AG10803 (cell line): ENCODE data around the gene RALB.

Experiments
- DNase-seq: peaks from one replicate; pipeline ENCODE4 v3.0.0; 2010; ENCODE audit warnings: low read depth
- H3K4me3 ChIP-seq: 2 replicates; pipeline ENCODE4 v1.5.1; 2011; ENCODE audit warnings: mild to moderate bottlenecking, low read length, control low read depth
- TF ChIP-seq, protein P1 (sequence below): conservative IDR thresholded peaks from 2 replicates; pipeline ENCODE4 v1.5.1; 2011; ENCODE audit warnings: mild to moderate bottlenecking, low read length, control low read depth, inconsistent platforms

RALB gene

DNA sequence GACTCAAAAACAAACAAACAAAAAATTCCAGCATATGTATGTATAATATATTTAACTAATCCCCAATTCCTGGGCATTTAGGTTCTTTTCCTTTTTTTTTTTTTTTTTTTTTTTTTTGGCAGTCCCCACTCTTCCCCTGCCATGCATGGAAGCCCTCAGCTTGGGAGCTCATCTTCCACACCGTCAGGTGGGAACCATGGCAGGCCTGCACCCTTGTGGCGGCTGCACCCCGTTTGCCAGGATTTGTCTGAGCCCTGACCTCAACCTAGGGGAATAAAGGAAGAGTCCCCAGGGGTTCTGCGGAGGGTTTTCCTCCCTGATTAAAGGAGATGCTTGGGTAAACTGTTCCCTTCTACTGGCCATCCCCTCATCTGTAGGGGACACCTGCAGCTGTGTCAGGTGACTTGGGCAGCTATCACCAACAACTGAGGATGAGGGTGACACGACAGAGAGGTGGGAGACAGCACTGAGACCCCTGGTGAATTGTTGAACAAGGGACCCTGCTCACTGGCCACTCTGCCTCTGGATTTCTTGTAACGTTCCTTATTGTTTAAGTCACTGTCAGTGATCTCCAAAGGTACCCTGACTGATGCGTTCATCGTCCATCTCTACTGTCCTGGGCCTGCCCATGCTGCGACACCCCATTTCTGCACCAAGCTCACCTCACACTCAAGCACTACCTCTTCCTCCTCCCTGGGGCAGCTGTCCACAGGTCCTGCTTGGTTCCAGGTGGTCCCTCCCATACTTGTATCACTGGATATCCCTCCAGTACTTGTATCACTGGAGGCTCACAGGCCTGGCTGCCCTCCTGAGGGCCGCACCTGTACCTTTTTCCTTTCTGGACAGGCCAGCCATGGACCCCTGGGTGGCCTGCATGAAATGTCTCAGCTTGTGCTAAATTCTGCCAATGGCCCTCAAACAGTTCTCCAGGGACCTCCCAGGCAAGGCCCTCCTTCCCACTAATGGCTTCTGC, 44.0 kb upstream of the RALB start:
- no peak overlapping the region for H3K4me3 ChIP-seq
- TF ChIP-seq, protein P1, sequence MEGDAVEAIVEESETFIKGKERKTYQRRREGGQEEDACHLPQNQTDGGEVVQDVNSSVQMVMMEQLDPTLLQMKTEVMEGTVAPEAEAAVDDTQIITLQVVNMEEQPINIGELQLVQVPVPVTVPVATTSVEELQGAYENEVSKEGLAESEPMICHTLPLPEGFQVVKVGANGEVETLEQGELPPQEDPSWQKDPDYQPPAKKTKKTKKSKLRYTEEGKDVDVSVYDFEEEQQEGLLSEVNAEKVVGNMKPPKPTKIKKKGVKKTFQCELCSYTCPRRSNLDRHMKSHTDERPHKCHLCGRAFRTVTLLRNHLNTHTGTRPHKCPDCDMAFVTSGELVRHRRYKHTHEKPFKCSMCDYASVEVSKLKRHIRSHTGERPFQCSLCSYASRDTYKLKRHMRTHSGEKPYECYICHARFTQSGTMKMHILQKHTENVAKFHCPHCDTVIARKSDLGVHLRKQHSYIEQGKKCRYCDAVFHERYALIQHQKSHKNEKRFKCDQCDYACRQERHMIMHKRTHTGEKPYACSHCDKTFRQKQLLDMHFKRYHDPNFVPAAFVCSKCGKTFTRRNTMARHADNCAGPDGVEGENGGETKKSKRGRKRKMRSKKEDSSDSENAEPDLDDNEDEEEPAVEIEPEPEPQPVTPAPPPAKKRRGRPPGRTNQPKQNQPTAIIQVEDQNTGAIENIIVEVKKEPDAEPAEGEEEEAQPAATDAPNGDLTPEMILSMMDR, result no peak
- no peak for DNase-seq

DNA sequence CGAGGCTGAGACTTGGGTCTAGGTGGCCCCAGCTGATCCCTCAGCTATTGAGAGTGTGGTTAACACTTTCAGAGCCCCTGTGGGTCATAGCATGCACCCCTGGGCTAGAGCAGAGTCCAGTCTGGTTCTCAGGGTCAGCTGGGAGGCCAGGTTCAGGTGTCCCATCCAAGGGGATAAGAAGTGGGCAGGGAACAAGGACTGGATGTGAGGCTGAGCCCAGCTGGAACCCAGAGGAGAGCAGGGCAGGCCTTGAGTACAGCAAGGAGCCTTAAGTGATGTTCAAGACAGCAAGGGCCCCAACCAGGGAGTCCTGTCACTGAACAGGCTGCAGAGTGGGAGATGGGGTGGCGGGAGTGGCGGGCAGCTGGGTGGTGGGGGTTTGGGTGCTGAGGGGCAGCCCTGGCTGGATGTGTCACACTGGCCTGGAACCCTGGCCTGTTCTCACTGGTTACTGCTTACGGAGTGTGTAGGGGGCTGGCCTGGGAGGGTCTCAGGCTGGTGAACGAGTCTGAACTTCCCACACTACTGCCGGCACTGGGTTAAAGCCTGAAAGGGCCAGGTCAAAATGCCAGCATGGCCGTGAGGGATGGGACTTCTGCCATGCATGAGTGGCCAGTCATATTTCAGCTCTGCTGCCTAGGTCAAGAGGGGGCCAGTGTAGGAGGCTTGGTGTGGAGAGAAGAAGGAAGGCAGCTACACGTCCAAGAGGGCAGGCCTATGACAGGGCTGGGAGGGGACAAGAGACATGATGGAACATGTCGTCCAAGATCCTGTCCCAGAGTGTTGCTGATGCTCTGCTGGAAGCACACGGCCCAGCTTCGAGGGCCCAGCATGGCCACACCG, 43.0 kb upstream of the RALB start:
- no peak overlapping the region for H3K4me3 ChIP-seq
- TF ChIP-seq, protein P1, result no peak
- DNase-seq, result no peak

DNA sequence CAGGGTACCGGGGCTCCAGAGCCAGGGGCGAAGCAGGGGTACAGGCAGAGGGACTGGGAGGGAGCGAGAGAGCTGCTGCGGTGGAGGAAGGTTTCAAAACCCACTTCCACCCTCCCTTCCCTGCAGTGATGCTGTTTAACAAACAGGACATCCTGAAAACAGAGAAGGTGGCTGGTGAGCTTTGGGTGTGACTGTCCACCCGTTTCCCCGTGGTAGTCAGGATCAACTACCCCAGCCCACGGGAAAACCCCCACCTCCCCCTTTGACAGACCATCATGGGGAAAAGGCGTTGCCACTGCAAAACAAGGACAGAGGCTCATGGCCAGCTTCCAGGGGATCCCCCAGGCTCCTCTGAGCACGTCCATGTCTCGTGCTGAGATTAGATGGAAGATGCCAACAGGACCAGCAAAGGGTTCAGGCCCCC, 42.4 kb upstream of the RALB start:
- DNase-seq, result no peak

DNA sequence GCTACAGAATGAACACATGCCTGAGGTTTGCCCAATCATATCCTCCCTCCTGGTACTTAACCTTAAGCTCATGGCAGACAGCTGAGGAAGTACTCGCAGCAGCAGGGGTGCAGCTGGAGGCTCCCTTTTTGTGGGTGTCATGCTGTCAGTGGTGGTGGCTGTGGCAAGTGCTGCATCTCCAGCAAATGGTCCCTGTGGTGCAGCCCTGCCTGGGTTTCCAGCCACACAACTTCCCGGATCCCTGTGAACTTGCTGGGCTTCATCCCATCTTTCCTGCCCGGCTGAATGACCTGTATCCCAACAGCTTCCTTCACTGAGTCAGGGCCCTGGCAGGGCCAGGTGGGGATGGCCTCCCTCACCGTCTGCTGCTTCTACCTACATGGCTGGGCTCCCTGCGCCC, 34.5 kb upstream of the RALB start:
- H3K4me3 ChIP-seq, result no peak overlapping the region
- DNase-seq, result no peak
- TF ChIP-seq, protein P1, result no peak

More for the DNA sequence above, 42.4 kb upstream of the RALB start:
- H3K4me3 ChIP-seq, result no peak overlapping the region
- TF ChIP-seq, protein P1, result no peak

DNA sequence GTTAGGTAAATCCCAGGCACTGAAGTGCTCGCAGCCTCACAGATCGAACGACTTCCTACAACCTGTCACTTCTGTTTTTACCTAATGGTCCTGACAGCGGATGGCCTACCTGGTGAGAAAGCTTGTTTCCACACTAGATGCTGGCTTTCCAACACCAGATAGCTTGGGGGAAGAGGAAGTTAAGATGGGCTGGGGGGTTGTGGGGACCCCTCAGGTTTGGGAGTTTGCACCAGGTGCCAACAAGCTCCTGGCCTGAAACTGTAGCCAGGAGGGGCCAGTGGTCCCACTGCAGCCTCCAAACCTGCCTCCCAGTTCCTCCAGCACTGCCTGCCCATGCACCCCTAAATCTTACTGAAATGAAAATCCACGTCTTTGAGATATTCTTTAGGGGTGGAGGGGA, 33.4 kb upstream of the RALB start:
- TF ChIP-seq, protein P1, result no peak
- no peak overlapping the region for H3K4me3 ChIP-seq
- no peak for DNase-seq

DNA sequence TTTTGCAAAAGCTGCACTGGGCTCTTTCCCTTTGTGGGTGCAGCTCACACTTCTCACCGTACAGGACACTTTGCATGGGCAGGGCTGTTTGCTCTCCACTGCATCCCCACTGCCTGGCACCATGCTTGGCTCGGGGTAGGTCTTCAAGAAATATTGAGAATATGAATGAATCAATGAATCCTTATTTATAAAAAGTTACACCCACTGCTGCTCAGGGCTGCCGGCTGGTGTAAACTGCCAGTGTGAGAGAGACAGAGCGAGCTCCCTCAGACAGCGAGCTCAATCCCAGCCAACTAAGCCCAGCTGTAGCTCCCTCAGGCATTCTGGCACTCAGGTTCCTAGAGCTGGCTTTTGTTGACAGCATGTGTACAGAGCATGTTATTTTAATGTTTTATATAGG, 32.9 kb upstream of the RALB start:
- TF ChIP-seq, protein P1, result no peak
- H3K4me3 ChIP-seq, result no peak overlapping the region
- no peak for DNase-seq
